IPS-NIHi7 (cell line): ENCODE measurements around the gene GRIK1.

Experiments used
- DNase-seq: peaks from one replicate; pipeline ENCODE4 v3.0.0; 2012; ENCODE audit warnings: mixed read lengths; ENCODE audit errors: extremely low spot score

GRIK1 gene

GRCh38 chr21:29718081-29718815 is 221.5 kb downstream of the GRIK1 start:
- DNase-seq: no peak

DNA sequence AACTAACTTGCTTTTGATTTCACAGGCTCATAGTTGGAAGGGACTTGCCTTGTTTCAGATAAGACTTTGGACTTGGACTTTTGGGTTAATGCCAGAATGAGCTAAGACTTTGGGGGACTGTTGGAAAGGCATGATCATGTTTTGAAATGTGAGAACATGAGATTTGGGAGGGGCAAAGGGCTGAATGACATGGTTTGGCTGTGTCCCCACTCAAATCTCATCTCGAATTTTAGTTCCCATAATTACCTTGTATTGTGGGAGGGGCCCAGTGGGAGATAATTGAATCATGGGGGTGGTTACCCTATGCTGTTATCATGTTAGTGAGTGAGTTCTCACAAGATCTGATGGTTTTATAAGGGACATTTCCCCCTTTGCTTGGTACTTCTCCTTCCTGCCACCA is 222.1 kb downstream of the GRIK1 start:
- no peak for DNase-seq

DNA sequence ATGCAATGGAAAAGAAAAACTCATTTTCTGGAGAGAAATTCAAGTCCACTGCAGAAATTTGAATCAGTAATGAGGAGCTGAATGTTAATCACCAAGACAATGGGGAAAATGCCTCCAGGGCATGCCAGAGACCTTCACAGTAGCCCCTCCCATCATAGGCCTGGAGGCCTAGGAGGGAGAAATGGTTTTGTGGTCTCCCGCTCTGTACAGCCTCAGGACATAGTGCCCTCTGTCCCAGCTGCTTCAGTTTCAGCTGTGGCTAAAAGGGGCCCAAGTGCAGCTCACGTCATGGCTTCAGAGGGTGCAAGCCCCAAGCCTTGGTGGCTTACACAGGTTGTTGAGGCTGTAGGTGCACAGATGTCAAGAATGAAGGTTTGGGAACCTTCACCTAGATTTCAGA is 223.0 kb downstream of the GRIK1 start:
- DNase-seq: no peak

- DNase-seq: no peak
These were observed 224.7 kb downstream of the GRIK1 start for GRCh38 chr21:29715089-29715488.

DNA sequence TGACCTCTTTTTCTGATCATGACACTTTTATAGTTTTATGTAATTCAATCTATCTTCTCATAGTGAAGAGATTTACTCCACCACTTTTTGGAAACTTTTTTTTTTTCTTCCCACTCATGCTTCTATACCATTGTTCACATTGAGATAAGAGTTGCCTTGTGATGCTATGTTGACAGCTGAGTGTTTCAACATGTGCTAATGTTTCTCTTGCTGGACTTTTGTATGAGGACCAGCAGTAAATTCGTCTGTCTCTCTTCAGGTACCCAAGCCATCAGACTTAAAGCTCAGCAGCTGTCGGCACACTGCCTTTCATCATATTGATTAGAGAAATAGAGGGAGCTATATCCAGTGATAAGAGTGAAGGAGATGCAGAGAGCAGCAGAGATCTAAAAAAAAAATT is 227.0 kb downstream of the GRIK1 start:
- DNase-seq: no peak

- no peak for DNase-seq
These were observed 228.6 kb downstream of the GRIK1 start for GRCh38 chr21:29711236-29711635.

DNA sequence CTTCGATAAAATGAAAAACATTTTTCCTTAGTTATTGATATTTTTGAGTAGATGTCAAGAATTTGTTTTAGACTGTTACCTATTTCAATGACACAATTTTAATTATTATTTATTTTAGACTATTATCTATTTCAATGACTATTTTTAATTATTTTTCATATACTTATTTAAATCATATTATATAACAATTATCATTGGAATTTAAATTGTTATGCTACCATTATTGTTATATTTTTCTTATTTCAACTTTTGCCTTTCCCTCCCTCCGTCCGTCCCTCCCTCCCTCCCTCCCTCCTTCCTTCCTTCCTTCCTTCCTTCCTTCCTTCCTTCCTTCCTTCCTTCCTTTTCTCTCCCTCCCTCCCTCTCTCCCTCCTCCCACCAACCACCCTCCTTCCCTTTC is 229.3 kb downstream of the GRIK1 start:
- no peak for DNase-seq

GRCh38 chr21:29708401-29708800 is 231.4 kb downstream of the GRIK1 start:
- DNase-seq: no peak

- DNase-seq: no peak
These were observed 235.1 kb downstream of the GRIK1 start for GRCh38 chr21:29704719-29705118.

GRCh38 chr21:29701676-29702075 is 238.1 kb downstream of the GRIK1 start:
- DNase-seq: no peak

DNA sequence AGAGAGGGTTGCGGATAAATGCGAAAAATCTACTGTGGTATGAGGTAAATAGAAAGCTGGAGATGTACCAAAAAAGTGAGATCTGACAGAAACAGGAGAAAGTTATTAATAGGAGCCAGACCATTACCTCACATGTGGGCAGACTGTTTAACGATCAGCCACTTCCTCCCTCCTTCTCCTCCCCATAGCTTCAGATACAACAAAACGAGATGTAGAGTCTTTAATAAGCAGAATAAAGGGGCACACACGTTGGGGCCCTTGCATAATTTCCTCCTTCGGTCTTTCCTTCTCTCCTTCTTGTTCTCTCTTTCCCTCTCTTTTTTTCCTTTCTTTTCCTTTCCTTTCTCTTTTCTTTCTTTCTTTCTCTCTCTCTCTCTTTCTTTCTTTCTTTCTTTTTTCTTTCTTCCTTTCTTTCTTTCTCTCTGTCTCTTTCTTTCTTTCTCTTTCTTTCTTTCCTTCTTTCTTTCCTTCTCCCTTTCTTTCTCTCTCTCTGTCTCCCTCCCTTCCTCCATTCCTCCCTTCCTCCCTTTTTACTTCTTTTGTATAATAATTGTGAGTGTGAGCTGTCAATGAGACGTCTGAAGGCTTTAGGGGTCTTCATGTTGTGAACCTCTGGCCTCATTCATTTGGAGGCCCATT is 242.1 kb downstream of the GRIK1 start:
- DNase-seq: no peak

DNA sequence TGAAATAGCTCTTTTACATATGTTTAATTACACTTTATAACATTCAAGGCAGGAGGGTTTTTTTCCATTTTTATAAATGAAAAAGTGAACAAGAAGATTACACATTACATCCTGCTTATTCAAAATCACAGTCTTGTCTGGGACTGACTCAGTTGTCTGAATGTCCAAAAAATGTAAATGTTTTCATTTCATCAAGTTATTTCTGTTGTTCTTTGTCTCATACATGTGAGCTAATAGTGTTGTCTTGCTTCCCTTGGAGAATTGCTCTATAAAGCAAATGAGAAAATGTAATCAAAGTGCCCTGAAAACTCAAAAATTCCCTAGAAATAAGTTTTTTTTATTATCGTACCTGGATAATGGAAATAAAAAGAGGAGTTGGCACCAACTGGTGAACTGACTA is 242.9 kb downstream of the GRIK1 start:
- DNase-seq: no peak

DNA sequence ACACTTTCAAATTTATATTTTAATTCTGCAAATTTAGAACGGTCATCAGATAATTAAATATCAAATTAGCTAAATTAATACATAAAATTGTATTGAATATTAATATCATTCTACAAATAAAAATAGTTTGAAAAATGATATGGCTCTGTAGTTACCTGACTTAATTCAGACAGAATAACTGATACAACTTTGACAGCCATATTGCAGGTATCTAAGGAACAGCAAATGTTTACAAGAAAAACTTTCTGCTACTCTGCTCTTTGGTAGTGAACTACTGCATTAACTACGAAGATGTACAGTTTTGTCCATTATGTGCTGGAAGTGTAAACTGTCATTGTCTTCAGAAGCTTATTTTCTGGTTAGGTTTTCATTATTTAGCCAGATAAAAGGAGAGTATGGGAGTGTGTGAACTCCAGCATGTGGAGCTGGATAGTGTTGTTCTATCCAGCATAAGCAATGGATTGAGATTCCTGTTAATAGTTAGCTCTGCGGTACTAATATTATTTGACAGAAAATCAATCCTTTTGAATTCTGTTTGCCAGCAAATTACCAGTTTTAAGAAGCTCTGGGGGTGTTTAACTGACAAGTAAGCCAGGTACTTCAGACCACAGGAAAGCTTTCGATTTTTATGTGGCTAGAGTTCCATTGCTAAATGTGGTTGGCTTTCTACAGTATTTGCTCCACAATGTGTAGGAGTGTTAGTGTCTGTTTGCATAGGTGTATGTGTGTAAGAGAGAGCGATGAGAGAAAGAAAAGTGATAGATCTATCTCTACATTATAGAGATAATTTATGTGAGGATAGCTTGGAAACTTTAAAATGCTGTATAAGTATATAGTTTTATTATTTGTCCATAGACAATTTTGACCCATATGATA is 247.9 kb downstream of the GRIK1 start:
- no peak for DNase-seq

- DNase-seq: no peak
These were observed 250.0 kb downstream of the GRIK1 start for GRCh38 chr21:29689753-29690152.

DNA sequence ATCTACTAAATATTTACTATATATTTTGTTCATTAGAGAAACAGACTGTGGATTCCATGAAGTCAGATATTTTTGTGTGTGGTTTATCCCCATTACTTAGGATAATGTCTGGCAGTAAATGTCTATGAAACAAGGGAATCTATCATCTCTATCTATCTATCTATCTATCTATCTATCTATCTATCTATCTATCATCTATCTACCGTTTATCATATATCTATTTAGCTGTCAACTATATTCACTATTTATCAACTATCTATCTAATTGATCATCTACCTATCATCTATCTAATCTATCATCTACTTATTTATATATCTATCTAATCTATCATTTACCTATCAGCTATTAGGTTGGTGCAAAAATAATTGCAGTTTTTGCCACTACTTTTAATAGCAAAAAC is 255.7 kb downstream of the GRIK1 start:
- DNase-seq: no peak

DNA sequence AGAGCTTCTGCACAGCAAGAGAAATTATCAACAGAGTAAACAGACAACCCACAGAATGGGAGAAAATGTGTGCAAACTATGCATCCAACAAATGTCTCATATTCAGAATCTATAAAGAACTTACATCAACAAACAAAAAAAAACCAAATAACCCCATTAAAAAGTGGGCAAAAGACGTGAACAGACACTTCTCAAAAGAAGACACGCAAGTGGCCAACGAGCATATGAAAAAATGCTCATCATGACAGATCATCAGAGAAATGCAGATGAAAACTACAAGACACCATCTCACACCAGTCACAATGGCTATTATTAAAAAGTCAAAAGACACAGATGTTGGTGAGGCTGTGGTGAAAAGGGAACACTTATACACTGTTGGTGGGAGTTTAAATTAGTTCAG is 257.0 kb downstream of the GRIK1 start:
- DNase-seq: no peak

DNA sequence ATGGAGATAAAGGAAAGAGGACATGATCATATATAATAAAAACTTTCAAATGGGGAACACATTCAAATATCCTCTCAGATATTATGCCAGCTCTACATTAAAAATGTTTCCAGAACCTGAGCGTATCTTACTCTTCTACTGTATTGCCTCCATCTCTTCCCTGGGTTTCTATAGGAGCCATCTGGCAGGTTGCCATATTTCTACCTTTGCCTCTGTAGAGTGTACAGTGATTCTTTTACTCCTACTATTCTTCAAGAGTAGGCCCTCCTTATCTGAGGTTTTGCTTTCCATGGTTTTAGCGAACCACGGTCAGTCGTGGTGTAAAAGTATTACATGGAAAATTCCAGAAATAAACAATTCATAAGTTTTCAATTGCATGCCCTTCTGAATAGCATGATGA is 259.5 kb downstream of the GRIK1 start:
- no peak for DNase-seq

GRCh38 chr21:29678626-29679025 is 261.2 kb downstream of the GRIK1 start:
- no peak for DNase-seq

DNA sequence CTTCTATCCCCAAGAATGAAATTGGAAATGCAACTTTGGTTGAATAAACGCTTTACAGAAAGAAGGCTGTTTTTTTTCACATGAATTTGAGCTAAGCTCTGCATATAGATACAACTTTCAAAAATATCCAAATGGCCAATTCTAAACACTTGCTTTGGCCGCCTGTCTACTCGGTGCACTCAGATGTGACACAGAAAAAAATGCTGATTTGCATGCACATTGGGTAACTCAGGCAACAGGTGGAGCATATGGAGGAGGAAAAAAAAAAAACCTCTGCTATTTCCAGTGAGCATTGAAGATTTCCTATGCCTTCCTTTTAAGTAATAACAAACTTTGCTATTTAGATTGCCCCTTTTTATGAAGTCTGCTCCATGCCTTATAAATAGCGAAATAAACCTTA is 262.5 kb downstream of the GRIK1 start:
- DNase-seq: no peak

GRCh38 chr21:29676395-29676794 is 263.4 kb downstream of the GRIK1 start:
- no peak for DNase-seq

GRCh38 chr21:29675451-29675850 is 264.3 kb downstream of the GRIK1 start:
- no peak for DNase-seq

GRCh38 chr21:29674343-29674742 is 265.5 kb downstream of the GRIK1 start:
- DNase-seq: no peak
